ENCODE results near the gene EFCAB6.

DNA sequence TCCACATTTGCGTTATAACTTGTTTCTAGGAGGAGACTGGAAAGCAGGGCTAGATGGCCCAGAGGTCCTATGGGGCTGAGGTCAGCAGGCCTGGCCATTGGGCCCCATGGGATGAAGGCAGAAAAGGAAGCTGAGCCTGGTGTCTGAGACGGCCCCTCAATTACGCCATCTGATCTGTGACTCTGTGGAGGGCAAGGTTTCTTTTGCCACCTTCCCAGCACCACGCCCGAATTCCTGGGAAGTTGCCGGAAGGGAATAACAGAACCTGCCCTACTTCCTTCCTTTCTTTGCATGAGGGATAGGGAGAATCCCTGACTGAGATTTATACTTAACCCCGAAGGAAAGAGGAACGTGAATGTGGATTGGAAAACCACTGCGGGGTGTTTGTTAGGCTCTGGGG is 282.2 kb downstream of the EFCAB6 start:
- TF ChIP-seq CTCF (IDR thresholded peaks at IDR 0.05) = no peak
- TF ChIP-seq POLR2A (IDR thresholded peaks at IDR 0.05) = no peak

Measured in gastroesophageal sphincter (tissue), 3 donors.